GM23248 (cell line): ENCODE measurements around the gene HOMER1.

Source experiments
- EZH2 ChIP-seq: fragments of 200-600 bp; sonication (generic); IDR thresholded peaks from 2 replicates; pipeline ENCODE4 v1.6.1; 2018; ENCODE audit warnings: antibody characterized with exemption, mild to moderate bottlenecking; ENCODE audit not compliant: insufficient read depth, poor library complexity, severe bottlenecking
- EZH2phosphoT487 ChIP-seq: fragments of 200-600 bp; sonication (generic); IDR thresholded peaks from 2 replicates; pipeline ENCODE4 v1.6.1; 2018; ENCODE audit warnings: antibody characterized with exemption, moderate library complexity, mild to moderate bottlenecking, low read depth; ENCODE audit not compliant: insufficient read depth

- TF ChIP-seq EZH2 (no peak), EZH2phosphoT487 (no peak)
Observed at GRCh38 chr5:79508354-79508753, 5.6 kb downstream of the HOMER1 start.
